NCI-H2029 (cell line): ENCODE measurements around the gene TDP2.
A peak's percentile ranks its signal among the peaks of the same experiment; 100 is the strongest.
"Not testable (repeated sequence)": the region's sequence is repeated elsewhere in the genome, so short reads cannot be mapped to it uniquely, and the experiment has no call there.

ENCODE experiments used
- DNase-seq: peaks from one replicate; lab custom pipeline; 2025; lab: John Stamatoyannopoulos, UW

Gene TDP2

GRCh38 chr6:24680582-24680981 lies 13.9 kb upstream of the TDP2 start:
- no peak for DNase-seq

GRCh38 chr6:24678792-24679352 lies 12.2 kb upstream of the TDP2 start:
- not testable (repeated sequence) for DNase-seq

GRCh38 chr6:24673625-24674024 lies 6.9 kb upstream of the TDP2 start:
- no peak for DNase-seq

DNA sequence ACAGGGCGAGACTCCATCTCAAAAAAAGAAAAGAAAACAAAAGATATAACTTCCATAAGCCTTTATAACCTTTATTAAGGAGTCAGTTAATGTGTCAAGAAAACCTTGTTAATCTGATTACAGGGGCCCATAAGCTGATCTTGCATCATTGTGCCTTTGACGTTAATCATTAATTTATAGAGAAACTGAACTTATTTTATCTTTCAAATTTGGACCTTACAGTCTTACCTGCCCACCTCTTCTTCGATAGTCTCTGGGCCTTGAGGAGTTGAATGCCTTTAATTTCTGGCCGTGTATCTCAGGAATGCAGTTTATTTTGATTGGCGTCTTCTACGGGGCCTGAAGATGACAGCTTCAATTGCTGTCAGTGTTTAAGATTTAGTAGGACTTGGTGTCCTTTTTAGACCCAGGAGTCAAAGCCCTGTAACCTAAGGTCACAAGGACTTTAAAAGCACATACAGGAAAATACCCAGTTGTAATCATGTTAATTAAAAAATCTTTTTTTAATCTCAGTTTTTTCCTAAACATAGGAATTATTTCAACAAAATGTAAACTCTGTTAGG lies 6.0 kb upstream of the TDP2 start:
- no peak for DNase-seq

- not testable (repeated sequence) for DNase-seq
These were observed 4.4 kb upstream of the TDP2 start for GRCh38 chr6:24671077-24671476.

- not testable (repeated sequence) for DNase-seq
These were observed 3.8 kb upstream of the TDP2 start for GRCh38 chr6:24670492-24670891.

DNA sequence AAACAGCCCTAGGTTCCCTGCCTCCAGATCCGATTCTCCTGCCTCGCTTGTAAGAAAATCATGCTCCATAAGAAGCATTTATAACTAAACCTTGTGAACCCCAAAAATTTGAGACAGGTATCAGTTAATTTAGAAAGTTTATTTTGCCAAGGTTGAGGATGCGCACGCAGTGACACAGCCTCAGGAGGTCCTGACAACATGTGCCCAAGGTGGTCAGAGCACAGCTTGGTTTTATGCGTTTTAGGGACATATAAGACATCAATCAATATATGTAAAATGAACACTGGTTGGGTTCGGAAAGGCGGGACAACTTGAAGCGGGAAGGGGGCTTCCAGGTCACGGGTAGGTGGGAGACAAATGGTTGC lies 2.3 kb upstream of the TDP2 start:
- DNase-seq = no peak

DNA sequence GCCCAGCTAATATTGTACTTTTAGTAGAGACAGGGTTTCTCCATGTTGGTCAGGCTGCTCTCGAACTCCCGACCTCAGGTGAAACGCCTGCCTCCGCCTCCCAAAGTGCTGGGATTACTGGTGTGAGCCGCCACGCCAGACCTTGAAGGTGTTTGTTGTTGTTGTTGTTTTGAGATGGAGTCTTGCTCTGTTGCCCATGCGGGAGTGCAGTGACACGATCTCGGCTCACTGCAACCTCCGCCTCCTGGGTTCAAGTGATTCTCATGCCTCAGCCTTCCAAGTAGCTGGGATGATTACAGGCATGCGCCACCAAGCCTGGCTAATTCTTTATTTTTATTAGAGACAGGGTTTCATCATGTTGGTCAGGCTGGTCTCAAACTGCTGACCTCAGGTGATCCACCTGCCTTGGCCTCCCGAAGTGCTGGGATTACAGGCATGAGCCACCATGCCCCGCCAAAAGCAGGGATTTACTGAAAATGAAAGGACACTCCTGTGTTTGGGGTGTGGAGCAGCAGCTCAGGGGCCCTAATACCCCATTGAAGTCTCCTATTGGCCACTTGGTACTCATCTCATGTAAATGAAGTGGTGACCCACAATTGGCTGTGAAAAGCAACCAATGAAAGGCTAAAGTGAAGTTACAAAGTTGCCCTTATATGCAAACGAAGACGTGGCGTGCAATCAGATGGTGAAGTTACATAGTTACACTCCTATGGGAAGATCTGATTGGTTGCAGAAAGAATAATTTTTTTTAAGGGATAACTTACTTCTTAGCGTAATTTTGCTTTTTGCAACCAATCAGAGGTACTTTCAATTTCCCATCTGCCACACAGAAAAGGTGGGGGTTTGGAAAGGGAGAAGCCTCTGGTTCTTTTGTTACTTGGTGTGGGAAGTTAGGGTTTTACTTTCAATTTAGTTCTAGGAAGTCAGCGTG lies 1.6 kb upstream of the TDP2 start:
- DNase-seq = not testable (repeated sequence)

DNA sequence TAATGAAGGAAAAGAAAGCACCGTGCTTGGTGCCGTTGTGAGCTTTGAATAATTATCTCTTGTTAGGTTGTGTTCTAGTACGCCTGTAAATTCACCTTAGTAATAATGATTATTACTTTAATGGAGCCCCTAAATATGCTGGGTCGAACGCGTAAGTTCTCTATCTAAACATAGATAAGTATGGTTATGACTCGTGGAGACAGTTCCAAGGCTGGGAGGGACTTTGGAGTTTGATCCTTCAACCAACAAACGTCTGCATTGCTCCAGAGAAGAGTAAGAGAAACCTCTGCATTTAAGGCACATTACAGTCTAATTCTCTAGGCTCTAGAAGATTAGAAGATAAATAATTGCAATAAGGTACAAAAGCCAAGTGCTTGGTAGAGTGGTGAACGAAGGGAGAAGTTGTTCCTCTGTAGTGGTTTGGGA lies 692 bp upstream of the TDP2 start:
- no peak for DNase-seq

- peak; percentile 61 for DNase-seq
These were observed 530 bp downstream of the TDP2 start for GRCh38 chr6:24666097-24666640.

DNA sequence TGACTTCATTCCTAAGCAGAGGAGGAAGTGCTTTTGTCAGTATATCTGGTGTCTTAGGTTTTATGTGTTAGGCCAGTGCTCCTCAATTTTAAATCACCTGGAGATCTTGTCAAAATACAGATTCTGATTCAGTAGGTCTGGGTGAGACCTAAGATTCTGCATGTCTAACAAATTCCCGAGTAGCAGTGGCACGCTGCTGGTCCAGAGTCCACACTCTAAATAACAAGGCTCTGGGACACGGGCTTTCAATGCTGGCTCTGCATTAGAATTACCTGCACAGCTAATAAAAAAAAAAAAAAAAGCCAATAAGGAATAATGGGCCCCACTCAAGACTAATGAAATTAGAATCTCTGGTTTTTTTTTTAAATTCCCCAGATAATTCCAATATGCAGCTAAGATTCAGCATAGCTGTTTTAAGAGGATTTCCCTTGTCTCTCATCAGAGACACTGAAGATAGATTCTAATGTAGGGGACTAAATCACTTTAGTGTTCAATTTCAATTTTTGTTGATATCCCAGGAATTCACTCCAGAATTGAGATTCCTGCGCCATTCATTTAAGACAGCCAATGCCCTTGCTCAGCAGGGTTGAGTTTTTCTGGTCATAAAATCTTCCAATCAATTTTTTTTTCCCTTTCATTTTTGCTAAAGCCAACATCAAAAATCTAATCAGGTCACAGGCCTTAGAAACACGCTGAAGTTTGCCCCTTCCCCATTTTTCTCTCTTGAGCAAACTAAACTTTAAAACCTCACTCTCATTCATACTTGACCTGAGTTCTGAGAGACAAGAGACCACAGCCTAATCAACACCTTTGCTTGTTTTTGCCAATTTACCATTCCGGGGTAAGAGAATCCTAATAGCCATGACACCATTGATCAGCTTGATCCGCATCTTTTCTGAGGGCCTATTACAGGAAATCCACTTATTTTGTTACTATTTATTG lies 2.4 kb downstream of the TDP2 start:
- no peak for DNase-seq

GRCh38 chr6:24663189-24663588 lies 3.5 kb downstream of the TDP2 start:
- no peak for DNase-seq

GRCh38 chr6:24662236-24662635 lies 4.5 kb downstream of the TDP2 start:
- DNase-seq = no peak

DNA sequence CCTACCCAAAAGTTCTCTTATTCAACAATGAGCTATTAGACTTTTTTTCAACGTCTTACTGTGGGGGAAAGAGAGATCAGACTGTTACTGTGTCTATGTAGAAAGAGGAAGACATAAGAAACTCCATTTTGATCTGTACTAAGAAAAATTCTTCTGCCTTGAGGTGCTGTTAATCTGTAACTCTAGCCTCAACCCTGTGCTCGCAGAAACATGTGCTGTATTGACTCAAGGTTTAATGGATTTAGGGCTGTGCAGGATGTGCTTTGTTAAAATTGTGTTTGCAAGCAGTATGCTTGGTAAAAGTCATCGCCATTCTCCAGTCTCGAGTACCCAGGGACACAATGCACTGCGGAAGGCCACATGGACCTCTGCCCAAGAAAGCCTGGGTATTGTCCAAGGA lies 4.9 kb downstream of the TDP2 start:
- peak; percentile 17 for DNase-seq

DNA sequence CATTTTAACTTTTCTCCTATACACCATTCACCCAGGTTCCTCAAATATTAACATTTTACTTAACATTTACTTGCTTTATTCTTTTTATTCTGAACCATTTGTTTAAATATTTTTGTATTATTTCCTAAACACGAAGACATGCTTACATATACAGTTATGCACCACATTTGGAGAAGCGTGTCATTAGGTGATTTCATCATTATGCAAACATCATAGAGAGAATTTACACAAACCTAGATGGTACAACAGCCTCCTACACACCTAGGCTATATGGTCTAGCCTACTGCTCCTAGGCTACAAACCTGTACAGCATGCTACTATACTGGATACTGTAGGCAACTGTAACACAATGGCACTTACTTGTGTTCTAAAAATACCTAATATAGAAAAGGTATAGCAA lies 6.6 kb downstream of the TDP2 start:
- no peak for DNase-seq

DNA sequence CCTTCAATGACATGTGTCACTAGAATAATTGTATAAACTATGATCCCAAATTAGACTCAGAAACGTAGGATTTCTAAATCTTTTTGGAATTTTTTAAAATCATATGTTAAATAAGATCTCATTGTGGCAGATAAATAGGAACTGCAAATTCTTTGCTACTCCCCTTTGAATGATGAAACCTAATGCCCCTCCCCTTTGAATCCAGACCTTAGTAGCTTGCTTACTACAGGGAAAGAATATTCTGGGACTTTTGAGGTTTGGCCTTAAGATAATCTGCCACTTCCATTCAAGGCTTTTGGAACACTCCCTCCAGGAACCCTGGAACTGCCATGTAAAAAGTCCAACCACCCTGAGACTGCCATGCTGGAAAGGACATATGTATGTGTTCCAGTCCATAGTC lies 7.1 kb downstream of the TDP2 start:
- DNase-seq = no peak

DNA sequence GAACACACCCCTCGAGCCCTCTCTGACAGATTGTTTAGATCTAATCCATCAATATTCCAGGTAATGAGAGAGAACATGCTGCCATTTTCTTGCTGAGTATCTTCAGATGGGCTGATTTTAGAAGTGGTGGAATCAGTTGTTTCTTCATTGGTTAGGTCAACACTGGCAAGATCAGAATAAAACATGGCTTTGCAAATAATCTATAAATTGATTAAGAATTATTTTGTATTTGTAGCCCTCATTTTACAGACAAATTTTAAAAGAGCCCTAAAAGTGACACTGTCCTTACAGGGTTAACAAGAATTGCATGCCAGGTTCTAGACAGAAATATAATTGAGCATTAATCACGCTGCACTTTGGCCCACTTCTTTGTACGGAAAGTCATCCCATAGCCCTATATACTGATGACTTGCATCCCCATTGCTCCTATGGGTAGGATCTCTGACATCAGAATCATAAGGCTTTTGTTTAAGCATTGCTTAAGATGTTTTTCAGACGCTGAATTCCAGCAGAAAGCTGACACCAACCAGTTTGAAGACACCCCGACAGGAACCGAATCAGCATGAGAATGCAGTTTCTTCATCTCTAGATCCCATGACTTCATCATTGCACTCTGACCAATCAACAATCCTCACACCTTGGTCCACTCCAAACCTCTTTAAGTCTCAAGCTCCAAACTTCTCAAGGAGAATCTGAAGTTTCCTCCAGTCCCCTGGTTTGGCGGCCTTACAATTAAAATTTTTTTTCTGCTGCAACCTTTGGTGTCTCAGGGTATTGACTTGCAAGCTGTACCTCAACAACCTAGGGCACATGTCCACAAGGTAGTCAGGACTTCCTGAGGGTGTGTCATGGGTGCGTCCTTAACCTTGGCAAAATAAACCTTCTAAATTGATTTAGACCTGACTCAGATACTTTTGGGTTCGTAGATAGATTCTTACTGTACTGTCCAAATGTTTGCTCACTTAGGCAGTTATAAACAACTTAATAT lies 7.8 kb downstream of the TDP2 start:
- DNase-seq = no peak

- no peak for DNase-seq
These were observed 11.5 kb downstream of the TDP2 start for GRCh38 chr6:24655215-24655614.

GRCh38 chr6:24650365-24650764 lies 16.3 kb downstream of the TDP2 start:
- DNase-seq = no peak

DNA sequence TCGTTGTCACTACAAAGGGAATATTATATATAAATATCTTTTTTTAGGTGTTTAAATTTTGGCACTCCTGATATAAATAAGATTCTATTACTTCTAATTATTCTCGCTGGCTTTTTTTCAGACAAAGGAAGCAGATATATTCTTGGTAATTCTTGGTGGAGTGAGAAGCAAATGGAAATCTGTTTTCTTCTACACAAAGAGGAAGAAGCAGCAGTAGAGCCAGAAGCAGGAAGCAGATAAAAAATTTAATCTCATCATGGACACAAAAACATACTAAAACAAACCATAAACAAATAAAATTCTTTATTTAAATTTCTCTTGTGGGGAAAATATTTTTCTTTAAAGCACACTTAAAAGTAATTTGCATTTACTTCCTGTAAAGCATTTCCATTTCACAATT lies 17.0 kb downstream of the TDP2 start:
- no peak for DNase-seq

- no peak for DNase-seq
These were observed 18.4 kb downstream of the TDP2 start for GRCh38 chr6:24648276-24648675.
